GM15510 (cell line): ENCODE data around the gene ATP6V1F.

Source experiments
- POLR2A ChIP-seq: IDR thresholded peaks from 3 replicates; pipeline ENCODE4 v1.6.1; 2011; ENCODE audit warnings: borderline replicate concordance; ENCODE audit not compliant: insufficient read length; ENCODE audit errors: extremely low read depth

The ATP6V1F gene

DNA sequence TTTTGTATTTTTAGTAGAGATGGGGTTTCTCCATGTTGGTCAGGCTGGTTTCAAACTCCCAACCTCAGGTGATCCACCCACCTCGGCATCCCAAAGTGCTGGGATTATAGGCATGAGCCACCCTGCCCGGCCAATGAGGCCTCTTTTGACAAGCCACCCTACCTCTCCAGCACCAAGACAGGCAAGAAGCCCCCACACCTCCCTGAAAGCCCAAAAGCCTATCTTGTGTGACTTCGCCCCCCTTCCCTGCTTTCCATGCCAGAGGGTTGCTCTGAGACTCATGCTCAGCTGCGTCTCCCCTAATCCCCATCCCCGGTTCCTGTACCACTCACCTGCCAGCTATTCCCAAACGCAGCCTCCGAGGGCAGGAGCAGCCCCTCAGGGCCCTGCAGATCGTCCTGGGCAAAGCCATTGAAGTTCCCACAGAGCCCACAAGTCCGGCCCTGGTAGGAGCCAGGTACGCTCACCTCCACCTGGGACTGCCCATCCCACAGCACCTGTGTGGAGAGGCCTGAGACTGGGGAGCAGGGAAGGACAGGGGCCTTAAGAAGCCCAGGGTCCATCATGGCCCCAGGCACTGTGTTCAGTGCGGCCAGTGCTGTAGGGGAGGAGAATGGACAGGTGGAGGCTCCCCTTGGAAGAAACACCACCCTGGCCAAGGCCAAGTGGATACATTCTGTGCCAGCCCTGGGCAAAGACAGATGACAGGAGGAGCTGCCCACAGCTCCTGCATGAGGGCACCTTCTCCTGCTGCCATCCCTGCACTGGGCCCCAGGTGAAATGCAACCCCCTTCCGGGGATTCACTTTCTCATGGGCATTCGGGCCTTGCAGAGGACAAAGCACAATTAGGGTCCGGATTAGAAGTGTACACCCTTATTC lies 15.8 kb downstream of the ATP6V1F start:
- TF ChIP-seq POLR2A: no peak

DNA sequence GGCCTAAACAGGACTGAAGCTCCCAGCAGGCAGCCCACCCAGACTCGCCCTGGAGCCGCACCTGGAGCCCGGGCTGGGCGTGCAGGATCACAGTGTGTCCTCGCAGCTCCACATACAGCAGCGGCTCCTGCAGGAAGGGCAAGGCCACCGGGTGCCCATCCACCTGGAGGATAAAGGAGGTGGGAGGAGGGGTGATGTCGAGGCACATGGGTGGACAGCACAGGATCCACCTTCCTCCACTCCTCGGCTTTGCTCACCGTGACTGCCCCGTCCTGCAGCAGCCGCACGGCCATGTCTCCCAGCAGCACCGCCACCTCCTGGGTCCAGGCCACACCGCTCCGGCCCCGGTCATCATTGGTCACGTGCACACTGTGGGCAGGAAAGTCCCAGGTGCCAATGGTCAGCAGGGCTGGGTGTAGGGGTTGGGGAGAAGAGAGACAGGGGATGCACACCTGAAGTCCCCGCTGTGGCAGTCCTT lies 16.8 kb downstream of the ATP6V1F start:
- no peak for TF ChIP-seq POLR2A

- TF ChIP-seq POLR2A: no peak
Measured at GRCh38 chr7:128879939-128880746, 17.5 kb downstream of the ATP6V1F start.

- TF ChIP-seq POLR2A: no peak
Measured at GRCh38 chr7:128880791-128881457, 18.3 kb downstream of the ATP6V1F start.

GRCh38 chr7:128881458-128882125 lies 18.9 kb downstream of the ATP6V1F start:
- TF ChIP-seq POLR2A: no peak

DNA sequence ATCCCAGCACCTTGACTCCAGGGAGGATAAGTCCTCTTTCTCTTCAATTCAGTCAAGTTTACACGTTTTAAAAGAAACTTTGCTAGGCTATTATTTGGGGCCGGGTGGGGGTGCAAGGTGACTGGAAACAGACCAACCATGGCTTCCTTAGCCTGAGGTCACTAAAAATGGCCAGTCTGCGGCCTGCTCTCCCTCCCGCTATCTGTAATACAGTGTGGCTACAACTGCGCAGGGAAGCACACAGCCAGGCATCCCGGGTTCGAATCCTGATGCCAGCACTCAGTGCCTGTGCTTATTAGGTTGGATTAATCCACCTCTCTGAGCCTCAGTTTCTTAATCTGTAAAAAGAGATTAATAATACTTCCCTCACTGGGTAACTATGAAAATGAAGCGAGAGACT lies 19.5 kb downstream of the ATP6V1F start:
- TF ChIP-seq POLR2A: no peak

GRCh38 chr7:128883622-128884448 lies 21.2 kb downstream of the ATP6V1F start:
- TF ChIP-seq POLR2A: peak; percentile 49

DNA sequence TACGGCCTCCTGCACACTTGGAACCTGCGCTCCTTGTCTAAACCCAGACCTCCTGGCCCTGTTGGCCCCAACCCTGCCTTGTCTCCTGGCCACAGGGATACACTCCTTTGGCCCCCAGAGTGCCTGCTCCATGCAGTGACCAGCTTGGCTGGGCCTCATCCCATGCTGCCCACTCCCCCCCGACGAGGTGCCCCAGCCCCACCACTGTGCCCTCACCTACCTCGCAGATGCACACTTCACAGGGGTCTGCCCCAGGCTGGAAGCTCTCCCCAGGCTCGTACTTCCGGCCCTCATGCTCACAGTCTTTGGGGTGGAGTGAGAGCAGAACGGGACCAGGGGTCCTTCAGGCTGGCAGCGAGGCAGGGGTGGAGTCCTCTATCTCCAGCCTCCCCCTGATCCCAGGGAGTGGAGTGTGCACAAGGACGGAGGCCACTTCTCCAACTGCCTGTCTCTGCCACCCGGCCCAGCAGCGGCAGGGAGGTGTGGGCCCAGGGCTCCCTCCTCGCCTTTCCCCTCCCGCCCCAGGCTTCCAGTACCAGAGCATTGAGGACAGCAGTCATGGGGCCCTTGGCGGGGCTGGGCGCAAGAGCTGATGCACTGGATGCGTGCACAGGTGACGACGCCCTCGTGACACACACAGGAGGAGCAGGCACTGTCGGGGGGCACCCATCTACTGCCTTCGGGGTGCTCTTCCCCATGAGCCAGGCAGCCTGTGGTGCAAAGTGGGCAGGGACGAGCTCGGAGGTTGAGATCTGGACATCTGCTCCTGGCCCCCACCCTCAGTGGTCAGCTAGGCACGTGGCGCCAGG lies 22.1 kb downstream of the ATP6V1F start:
- TF ChIP-seq POLR2A: no peak

GRCh38 chr7:128885370-128886187 lies 22.9 kb downstream of the ATP6V1F start:
- no peak for TF ChIP-seq POLR2A

DNA sequence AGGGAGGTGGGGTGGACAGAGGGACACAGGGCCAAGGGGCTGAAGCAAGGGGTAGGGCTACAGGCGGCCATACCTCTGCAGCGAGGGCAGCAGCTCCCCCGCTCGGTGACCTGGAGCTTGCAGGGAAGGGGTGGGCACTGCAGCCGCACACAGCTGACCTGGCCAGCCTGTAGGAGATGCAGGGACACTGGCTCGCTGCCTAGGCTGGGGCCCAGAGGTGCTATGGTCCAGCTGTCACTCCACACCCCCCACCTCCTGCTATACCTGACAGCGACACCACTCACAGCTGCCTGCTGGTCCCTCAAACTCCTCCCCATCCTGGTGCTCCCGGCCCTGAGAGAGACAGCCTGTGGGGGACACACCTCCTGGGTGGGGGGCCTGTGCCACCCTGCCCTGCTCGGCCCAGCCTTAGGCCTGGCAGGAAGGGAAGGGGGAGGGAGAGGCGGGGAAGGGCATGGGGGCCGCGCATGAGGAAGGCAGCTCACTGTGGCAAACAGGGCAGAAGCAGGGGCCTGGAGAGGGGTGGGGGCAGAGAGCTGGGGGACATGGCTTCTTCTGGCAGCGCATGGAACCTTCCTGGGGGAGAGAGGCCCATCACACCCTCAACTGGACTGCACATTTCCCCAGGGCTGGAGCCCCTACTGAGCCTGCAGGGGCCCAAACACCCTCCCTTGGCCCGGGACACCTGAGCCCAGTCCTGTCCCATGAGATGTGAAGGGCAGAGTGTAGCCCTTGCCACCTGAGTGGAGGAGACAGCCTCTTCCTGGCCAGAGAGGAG lies 23.9 kb downstream of the ATP6V1F start:
- TF ChIP-seq POLR2A: no peak

DNA sequence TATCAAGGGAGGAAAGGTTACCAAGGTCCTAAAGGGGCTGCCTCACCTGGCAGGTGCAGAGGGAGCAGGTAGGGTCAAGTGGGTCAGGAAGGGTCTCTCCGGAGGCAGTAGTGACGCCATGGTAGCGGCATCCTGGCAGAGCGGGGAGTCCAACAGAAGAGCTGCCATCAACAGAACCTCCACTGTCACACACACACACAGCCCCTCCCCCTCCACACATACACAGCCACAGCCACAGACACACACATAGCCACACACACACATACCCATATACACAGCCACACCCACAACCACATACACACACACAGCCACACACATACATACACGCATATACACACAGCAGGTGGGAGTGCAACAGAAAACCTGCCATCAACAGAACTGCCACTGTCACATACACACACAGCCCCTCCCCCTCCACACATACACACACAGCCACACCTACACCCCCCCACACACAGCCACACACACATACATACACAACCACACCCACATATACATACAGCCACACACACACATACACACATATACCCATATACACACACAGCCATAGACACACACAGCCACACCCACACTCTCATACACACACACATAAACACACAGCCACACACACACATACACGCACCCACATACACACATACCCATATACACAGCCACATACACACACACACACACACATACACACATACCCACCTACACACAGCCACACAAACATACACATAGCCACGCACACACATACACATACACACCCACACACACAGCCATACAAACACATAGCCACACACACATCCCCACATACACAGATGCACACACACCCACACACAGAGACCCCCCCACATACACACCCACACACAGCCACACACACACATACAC lies 24.7 kb downstream of the ATP6V1F start:
- no peak for TF ChIP-seq POLR2A
